Glutamatergic neuron (in vitro differentiated cells): ENCODE data around the gene SLC23A2. TPM values are rescaled to one million over a fixed set of nuclear protein-coding genes. Genes with fewer than 3 reads are reported as not detected.
A peak's percentile ranks its signal among the peaks of the same experiment; 100 is the strongest.

ENCODE experiments used
- DNase-seq: peaks from one replicate; pipeline ENCODE4 v3.0.0; 2022
- H3K27ac Mint-ChIP-seq: one replicate; pipeline ENCODE4 v1.8.0; 2020; ENCODE audit warnings: mild to moderate bottlenecking, mixed read lengths, inconsistent platforms; ENCODE audit not compliant: unreplicated experiment
- H3K27me3 Mint-ChIP-seq: one replicate; pipeline ENCODE4 v1.8.0; 2020; ENCODE audit warnings: mild to moderate bottlenecking, moderate library complexity, mixed read lengths, inconsistent platforms; ENCODE audit not compliant: unreplicated experiment
- H3K36me3 Mint-ChIP-seq: one replicate; pipeline ENCODE4 v1.8.0; 2020; ENCODE audit warnings: mild to moderate bottlenecking, mixed read lengths, inconsistent platforms; ENCODE audit not compliant: unreplicated experiment
- H3K4me1 Mint-ChIP-seq: one replicate; pipeline ENCODE4 v1.8.0; 2020; ENCODE audit warnings: mild to moderate bottlenecking, low read depth, mixed read lengths, inconsistent platforms; ENCODE audit not compliant: unreplicated experiment
- H3K4me3 Mint-ChIP-seq: one replicate; pipeline ENCODE4 v1.8.0; 2020; ENCODE audit warnings: mild to moderate bottlenecking, mixed read lengths, inconsistent platforms; ENCODE audit not compliant: unreplicated experiment
- H3K9me3 Mint-ChIP-seq: one replicate; pipeline ENCODE4 v1.8.0; 2020; ENCODE audit warnings: mild to moderate bottlenecking, moderate library complexity, mixed read lengths, inconsistent platforms; ENCODE audit not compliant: unreplicated experiment
- total RNA-seq: library from RNA; stranded (reverse); fragmentation: NEBNext Ultra II Directional; extraction: Animal tissue kit (Norgen Biotek cat#: 25700); gene quantifications from one replicate; pipeline ENCODE4 v1.2.1, GENCODE V29; 2021; ENCODE audit not compliant: unreplicated experiment
- TF ChIP-seq, protein P1 (sequence below): fragments of 200-600 bp; sonication (generic); IDR thresholded peaks from one replicate; pipeline ENCODE4 v1.5.0; 2021; ENCODE audit not compliant: partially characterized antibody, unreplicated experiment

Gene SLC23A2
- total RNA-seq, 1 donor from 2014 or later, result 20.4 TPM

DNA sequence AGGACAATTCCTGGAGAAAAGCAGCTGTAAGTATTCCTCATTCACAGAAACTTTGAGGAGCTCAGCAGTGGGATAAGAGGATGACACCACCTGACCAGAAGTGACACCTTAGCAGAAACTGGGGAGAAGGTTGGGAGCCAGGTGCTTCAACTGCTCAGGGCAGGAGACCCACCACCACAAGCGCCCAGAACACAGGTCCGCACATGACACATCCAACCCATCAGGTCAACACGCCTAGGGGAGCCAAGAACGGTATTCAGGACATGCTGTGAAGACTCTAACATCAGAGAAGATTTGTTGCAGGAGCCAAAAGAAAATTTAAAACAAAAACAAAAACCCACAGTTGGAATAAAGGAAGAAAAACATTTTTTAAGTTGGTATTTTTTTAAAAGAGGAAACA is 50.5 kb downstream of the SLC23A2 start:
- Mint-ChIP-seq H3K27ac (no peak overlapping the region), H3K4me1 (peaks cover 12% of the 10 kb centered on the region)
- no peak for DNase-seq

DNA sequence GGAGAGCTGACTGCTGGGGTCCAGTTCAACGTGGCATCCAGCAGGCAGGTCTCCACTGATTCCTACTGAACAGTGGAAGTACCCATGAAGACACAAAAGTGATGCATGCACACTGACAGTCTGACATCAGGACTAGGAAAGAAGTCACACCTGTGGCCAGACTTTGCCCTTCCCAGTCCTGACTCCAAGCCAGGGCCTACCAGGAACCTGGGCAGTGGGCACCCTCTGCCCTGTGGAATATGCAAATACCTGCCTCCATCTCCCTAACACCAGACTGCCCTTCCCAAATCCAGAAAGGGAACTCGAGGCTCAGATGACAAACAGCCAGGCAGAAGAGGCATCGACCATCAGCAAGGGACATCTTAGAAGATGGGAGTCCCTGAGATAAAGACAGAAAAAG is 50.9 kb downstream of the SLC23A2 start:
- no peak for DNase-seq
- H3K27ac Mint-ChIP-seq, result no peak overlapping the region
- H3K4me3 Mint-ChIP-seq, result no peak overlapping the region
- H3K27me3 Mint-ChIP-seq, result peaks cover 2% of the 10 kb centered on the region
- TF ChIP-seq, protein P1, sequence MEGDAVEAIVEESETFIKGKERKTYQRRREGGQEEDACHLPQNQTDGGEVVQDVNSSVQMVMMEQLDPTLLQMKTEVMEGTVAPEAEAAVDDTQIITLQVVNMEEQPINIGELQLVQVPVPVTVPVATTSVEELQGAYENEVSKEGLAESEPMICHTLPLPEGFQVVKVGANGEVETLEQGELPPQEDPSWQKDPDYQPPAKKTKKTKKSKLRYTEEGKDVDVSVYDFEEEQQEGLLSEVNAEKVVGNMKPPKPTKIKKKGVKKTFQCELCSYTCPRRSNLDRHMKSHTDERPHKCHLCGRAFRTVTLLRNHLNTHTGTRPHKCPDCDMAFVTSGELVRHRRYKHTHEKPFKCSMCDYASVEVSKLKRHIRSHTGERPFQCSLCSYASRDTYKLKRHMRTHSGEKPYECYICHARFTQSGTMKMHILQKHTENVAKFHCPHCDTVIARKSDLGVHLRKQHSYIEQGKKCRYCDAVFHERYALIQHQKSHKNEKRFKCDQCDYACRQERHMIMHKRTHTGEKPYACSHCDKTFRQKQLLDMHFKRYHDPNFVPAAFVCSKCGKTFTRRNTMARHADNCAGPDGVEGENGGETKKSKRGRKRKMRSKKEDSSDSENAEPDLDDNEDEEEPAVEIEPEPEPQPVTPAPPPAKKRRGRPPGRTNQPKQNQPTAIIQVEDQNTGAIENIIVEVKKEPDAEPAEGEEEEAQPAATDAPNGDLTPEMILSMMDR, result no peak
- no peaks in the 10 kb centered on the region for H3K36me3 Mint-ChIP-seq
- H3K9me3 Mint-ChIP-seq, result peaks cover 7% of the 10 kb centered on the region
- peaks cover 12% of the 10 kb centered on the region for H3K4me1 Mint-ChIP-seq

More for the DNA sequence above, 50.5 kb downstream of the SLC23A2 start:
- H3K36me3 Mint-ChIP-seq, result no peaks in the 10 kb centered on the region
- TF ChIP-seq, protein P1, result no peak
- H3K9me3 Mint-ChIP-seq, result peaks cover 7% of the 10 kb centered on the region
- no peak overlapping the region for H3K4me3 Mint-ChIP-seq
- H3K27me3 Mint-ChIP-seq, result peaks cover 2% of the 10 kb centered on the region

DNA sequence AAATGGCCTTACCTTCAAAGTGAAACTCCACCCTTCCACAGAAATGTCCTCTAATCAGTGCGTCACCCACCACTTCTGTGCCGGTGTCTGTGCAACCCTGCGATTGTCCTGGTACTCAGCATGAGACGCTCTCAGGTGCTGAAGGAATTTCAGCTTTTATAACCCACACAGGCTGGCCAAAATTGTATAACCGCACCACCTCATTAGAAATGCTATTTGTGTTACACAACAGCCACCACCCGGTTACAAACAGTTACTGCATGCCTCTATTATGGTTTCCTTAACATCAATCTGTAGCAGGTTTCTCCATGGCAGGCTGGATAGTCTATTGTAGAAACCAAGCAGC is 51.5 kb downstream of the SLC23A2 start:
- no peak overlapping the region for H3K27ac Mint-ChIP-seq
- no peak overlapping the region for H3K4me3 Mint-ChIP-seq
- H3K36me3 Mint-ChIP-seq, result no peaks in the 10 kb centered on the region
- no peak for DNase-seq
- peaks cover 12% of the 10 kb centered on the region for H3K4me1 Mint-ChIP-seq
- TF ChIP-seq, protein P1, result peak; percentile 56
- H3K27me3 Mint-ChIP-seq, result peaks cover 2% of the 10 kb centered on the region
- H3K9me3 Mint-ChIP-seq, result peaks cover 7% of the 10 kb centered on the region

DNA sequence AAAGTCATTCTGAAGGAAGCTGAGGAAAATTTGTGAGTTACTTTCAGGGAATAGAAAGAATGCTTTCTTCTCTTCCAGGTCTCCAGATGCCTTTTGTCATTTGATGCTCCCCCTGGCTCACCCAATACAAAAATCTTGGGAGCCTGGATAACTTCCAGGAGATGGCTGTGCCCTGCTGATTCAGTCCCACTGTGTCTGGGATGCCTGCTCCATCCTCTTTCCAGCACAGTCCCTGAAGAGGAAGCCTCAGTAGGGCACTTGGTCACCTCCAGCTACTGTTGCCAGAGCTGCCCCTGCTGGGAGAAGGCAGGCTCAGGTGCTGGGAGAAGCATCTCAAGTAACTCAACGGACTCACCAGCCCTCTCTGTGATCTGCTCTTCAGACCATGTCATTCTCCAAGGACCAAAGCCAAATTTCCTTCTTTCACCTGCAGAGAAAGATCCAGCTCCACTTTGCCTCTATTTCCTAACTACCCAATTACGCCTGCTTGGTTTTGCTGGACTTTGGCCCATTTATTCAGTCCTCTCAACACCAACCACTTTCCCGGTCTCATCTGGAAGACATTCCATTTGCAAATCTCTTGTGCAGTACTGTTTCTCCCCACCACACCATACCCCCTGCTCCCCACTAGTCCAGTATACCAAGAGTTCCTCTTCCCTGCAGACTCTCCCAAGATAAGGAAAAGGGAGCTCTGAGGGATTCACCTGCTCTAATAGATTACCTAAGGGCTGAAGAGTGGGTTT is 53.3 kb downstream of the SLC23A2 start:
- Mint-ChIP-seq H3K36me3 (no peaks in the 10 kb centered on the region), H3K9me3 (peaks cover 7% of the 10 kb centered on the region), H3K27me3 (peaks cover 2% of the 10 kb centered on the region), H3K4me3 (no peak overlapping the region), H3K4me1 (peaks cover 16% of the 10 kb centered on the region), H3K27ac (no peak overlapping the region)
- TF ChIP-seq, protein P1, result no peak
- no peak for DNase-seq

DNA sequence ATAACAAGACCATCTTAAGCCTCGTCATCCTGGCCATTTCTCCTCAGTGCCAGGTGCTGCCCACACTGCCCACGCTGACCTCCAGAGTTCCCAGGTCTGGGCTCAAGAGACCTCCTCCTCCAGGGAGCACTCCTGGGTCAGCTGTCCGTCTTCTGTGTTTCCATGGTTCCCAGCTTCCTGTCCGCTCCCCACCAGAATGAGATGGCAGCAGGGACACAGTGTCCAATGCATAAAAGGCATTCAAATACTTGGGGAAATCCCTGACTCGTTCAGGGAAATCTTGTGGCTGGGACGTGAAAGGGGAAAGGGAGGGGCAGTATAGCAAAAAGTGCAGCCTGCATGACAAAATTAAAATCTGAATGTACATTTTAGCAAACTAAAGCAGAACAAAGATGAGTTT is 54.3 kb downstream of the SLC23A2 start:
- DNase-seq, result no peak
- no peak overlapping the region for H3K4me3 Mint-ChIP-seq
- H3K9me3 Mint-ChIP-seq, result peaks cover 3% of the 10 kb centered on the region
- TF ChIP-seq, protein P1, result no peak
- peaks cover 2% of the 10 kb centered on the region for H3K27me3 Mint-ChIP-seq
- H3K4me1 Mint-ChIP-seq, result peaks cover 22% of the 10 kb centered on the region
- no peaks in the 10 kb centered on the region for H3K36me3 Mint-ChIP-seq
- H3K27ac Mint-ChIP-seq, result no peak overlapping the region
